GM03348 (cell line): ENCODE measurements around the gene FHAD1.
"Not testable (repeated sequence)": the region's sequence is repeated elsewhere in the genome, so short reads cannot be mapped to it uniquely, and the experiment has no call there.

Experiments used
- DNase-seq: peaks from one replicate; pipeline ENCODE4 v3.0.0; 2012; ENCODE audit warnings: low spot score

Gene FHAD1

DNA sequence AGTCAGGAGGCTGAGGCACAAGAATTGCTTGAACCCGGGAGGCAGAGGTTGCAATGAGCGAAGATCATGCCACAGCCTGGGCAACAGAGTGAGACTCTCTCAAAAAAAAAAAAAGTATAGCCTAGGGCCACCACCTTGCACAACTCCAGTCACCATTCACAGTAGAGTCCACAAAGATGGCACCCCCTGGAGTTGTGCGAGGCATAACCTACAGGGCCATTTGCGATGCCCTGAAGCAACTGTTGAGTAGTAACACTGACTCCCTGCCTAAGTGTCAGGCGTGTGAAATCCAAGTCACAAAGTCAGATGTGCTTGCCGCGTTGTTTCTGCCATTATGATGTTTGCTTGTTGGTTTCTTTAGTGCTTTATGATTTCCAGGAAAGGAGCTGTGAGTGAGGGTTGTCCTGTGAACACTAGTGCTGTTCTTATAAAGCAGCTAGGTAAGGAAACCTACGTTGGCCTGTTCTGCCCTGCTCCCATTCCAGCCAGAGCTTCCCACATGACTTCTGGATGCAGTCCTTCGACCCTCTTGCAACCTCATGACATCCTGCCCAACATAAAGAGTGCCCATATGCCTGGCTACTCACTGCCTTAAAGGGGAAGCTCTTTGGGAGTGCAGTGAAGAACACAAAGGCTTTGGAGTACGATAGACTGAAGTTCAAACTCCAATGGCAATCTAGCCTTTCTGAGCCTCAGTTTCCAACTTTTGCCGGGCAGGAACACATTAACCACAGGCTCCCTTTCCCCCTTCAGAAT, 29.8 kb downstream of the FHAD1 start:
- no peak for DNase-seq

DNA sequence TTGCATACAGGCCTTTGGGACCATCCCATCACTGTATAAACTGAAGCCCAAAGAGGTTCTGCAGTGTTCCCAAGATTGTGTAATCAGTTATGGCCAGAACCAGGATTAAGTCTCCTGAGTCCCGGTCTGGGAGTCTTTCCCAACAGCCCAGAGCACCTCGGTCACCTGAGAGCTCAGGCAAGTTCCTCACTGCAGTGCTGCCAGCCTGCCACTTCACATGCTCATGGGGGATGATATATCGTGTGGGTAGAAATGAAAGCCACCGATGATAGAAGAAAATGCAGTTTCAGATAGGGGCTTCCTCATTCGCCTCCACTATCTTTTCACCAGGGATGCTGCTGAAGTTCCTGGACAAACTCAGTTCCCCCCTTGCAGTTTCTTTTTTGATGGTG, 30.4 kb downstream of the FHAD1 start:
- DNase-seq, result no peak

DNA sequence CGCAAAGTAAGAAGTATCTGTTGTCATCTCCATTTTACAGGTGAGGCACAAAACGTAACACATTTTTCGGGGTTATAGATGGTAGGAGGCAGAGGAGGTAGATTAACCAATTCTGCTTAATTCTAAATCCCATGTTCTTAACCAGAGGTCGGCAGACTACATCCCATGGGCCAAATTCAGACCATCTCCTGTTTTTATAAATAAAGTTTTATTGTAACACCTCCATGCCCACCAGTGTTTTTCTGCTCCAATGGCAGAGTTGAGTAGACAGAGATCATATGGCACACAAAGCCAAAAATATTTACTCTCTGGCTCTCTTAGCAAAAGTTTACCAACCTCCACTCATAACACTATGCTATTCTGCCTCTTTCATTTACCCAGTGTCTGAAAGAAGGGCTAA, 30.9 kb downstream of the FHAD1 start:
- no peak for DNase-seq

DNA sequence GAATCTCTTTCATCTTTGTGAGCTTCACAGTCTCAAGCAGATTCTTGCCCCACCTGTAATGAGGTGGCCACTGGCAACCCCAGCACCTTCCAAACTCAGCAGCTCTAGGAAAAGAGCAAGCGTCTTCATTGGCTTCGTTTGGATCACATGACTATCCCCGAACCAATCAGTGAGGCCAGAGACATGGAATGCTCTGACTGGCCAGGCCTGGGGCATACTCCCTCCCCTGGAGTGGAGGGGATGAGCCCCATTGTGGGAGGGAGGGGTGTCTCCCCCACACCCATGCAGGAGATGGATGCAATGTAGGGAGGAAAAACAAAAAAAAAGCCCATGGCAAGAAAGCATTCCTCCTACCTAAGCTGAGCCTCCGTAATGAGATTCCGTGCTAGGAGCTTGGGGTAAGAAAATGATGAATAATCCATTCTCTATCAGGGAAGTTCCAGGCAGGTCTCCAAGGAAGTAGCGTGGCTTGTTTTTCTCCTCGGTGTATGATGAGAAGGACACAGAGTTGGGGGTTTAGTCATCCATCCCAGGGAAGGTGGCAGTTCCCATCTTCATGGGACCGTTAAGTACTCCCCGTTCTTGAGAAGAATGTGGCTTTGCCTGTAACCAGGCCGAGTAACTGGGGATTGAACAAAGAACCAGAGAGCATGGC, 32.7 kb downstream of the FHAD1 start:
- DNase-seq, result no peak

DNA sequence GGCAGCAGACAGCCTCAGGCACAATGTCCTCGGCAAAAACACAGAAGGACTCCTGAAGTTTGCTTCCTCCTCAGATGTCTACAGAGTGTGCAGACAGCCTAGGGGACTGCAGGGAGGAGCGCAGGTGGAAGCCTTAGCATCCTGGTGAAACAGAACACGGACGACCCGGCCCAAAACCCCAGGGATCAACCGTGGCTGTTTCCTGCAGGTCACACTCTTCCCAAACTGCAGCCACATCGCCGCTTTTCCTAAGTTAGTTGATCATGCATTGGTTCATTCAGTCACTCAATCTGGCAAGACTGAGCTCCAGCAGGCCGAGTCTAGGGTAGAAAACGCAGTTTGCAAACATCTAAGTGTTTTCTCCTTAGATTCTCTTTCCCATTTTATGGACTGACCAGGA, 33.4 kb downstream of the FHAD1 start:
- DNase-seq, result no peak

DNA sequence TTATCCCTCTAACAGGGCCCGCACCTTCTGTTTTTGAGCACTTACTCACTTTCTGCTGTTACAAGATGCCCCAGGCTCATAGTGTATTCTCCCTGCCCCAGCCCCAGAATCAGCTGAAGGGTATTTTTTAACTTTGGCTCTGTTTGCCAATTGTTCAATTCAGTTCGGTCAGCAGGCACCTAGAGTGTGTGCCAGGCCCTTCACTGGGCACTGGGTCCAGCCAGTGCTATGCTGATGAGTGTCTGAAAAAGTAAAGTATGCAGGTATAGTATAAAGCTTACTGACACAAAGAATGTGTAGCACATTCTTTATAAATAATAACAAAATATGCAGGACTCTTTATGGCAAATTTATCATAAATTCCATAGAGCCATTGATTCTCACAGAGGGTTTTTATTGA, 35.0 kb downstream of the FHAD1 start:
- no peak for DNase-seq

DNA sequence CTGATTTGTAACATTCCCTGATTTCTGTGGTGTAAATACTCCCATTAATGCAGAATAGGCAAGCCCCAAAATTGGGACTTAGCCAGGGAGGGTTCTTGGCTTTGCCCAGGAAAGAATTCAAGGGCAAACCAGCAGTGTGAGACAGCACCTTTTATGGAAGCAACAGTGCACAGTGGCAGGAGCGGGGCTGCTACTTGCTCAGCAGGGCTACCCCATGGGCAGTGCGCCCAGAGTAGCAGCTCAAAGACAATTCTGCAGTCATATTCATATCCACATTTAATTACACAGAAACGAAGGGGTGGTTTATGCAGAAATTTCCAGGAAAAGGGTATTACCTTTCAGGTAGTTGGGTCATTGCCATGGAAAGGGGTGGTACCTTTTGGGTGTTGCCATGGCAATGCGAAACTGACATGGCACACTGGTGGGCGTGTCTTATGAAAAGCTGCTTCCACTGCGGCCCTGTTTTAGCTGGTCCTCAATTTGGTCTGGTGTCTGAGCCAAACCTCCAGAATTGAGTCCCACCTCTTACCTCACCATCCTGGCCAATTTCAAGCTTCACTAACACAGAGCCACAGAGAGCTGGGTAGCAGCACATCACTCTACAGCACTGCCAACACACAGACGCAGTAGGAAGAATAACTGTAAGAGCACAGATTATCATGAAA, 35.9 kb downstream of the FHAD1 start:
- no peak for DNase-seq

DNA sequence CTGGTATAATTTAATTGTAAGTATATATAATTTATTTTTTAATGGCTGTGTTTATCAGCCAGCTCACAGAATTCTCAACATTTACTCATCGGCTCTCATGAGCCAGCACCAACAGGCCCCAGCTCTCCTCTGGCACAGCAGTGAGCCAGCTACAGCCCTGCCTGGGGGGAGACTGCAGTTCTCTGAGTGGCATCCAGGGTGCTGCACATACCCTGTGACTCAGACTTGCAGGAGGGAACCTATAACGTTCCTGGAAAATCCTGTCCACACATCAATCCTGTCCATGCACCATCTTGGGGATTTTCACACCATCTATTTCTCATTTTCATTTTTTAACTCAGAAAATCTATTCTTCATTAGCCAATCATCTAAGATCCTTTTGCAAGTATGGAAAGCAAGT, 36.5 kb downstream of the FHAD1 start:
- peak; percentile 27 for DNase-seq

DNA sequence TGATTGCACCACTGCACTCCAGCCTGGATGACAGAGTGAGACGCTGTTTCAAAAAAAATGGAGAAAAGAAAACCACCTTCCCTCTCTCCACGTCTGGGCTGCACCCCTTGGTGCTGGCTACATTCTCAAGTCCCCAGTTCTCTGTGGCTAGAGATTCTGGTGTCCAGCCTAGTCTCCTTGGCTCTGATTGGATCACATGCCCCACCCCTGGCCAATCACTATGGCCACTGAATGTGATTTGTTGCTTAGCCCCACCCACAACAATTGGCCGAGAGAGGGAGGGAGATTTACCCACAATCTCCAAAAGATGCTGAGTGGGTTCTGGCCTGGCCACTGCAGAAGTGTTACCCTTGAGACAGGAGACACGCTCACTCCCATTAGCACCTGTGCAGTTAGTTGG, 39.4 kb downstream of the FHAD1 start:
- no peak for DNase-seq

DNA sequence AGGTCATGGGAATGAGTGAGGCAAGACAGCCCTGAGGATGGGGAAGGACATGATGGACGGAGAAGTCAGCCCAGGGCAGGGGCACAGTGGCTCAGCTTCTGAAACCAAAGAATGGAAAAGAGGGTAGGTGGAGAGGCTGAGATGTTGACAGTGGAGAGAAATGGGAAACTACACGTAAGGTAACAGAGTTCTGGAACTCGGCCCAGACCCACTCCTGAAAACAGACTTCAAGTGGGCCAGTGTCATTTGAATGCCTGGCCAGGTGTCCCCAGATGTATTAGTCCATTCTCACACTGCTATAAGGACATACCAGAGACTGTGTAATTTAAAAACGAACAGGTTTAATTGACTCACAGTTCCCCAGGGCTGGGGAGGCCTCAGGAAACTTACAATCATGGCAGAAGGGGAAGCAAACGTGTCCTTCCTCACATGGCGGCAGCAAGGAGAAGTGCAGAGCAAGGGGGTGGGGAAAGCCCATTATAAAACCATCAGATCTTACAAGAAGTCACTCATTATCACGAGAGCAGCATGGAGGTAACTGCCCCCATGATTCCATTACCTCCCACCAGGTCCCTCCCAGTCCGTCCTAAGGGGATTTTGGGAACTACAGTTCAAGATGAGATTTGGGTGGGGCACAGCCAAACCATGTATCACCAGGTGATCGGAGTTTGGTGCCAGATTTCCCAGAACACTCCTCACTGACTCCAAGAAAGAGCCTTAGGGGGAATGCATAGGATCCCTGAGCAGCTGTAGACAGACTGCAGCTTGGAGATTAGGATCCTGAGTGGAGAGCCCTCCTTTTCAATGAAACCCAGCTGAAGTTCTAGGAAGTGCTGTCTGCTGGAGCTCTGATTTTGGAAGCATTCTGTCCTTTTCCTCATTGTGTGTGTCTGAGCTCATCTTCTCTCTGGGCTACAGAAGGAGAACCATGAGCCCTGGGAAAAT, 40.3 kb downstream of the FHAD1 start:
- DNase-seq, result no peak

DNA sequence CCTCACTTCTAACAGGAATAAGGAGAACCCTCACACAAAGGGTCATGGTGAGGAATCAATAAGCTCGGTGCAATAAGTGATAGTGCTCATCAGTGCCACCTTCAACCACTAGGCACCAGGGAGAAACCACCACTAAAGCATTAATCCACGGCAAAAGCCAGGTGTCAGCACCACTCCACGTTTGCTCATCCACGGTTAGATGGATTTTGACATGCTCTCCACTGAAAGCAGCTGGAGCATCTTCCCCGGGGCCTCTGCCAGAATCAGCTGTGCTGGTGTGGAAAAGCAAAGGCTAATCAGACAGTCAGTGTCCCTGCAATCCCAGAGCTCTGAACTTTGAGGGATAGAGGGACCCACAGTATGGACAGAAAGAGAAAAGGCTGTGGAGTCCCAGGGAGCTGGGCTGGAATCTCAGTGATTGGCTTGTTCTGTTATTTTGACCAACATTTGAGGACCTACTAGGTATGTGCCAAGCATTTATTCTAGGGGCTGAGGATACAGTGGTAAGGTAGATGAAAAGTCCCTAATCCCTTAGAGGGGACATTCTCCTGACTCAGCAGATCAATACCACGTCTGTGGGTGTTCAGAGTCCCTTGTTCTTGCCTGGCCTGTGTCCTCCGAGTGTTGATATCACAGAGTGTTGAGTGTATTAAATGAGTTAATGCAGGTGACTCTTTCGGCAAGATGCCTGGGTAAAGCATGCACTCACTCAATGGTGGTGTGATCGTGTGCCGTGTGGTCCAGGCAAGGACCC, 41.3 kb downstream of the FHAD1 start:
- no peak for DNase-seq

DNA sequence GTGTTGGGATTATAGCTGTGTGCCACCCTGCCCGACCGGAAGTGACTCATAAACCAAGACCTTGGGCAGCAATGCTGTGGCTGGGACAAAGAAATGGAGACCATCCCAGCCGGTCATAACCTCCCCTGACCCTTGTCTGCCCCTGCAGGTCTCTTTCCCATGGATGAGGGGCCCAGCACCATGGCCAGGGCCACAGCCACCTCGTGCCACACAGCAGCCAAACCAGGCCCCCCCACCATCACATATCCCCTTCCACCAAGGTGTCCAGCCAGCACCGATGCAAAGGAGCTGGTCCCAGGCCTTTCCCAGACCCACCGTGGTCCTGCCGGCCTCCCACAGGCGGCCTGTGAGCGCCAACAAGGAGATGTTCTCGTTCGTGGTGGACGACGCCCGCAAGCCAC, 42.2 kb downstream of the FHAD1 start:
- no peak for DNase-seq

DNA sequence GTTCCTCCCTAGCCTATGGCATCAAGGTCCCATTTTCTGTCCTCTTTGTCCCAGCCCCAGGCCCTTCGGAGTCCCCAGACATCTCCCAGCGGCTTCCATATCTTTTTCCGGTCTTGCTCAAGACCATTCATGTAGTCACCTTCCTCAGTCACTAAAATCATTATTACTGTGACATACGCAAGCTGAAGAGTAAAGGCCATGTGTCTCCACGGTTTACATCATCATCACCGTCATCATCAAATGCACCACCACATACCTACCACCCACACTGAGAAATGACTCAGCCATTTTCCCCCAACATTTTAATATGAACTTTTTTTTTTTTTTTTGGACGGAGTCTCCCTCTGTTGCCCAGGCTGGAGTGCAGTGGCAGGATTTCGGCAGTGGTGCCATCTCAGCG, 43.4 kb downstream of the FHAD1 start:
- DNase-seq, result no peak

DNA sequence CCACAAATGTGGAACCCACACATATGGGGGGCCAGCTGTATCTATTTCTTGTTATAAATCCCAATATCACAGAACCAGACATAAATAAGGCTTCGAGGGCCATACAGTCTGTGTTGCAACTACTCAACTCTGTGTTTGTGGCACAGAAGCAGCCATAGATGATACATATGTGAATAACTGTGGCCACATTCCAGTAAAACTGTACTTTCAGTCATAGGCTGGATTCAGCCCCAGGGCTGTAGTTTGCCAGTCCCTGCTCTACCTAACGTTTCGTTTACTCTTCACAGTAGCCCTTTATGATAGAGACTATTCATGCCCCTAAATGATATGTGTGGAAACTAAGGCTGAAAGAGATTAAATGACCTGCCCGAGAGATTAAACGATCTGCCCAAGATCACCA, 48.7 kb downstream of the FHAD1 start:
- DNase-seq, result no peak

DNA sequence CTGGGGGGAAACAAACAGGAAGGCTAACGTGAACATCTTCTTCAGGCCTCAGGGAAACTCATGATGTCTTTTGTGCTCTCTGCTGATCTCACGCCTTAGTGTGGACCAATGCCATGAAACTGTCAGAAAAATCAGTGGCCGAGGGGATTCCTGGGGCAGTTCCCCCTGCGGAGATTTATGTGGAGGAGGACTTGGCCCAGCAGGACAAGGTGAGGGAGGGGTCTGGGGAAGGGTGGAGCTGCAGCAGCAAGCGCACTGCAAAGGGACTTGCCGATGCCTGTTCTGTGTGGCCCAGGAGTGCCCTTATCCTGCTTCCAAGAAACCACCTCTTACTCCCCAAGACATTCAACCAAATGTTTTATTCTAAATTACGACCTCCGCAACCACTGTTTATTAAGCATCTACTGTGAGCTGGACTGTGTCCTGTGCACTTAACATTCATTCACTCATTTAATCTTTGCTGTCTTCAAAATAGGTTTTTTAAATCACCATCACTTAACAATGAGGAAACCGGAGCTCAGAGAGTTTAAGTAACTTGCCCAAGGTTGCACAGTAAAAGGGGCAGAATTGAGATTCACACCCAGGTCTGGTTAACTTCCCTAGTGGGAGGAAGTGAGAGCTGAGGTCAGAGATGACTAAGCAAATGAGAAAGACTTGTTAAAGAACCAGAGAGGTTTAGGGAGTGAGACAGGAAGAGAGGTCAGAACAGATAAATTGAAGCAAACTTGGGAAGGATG, 49.7 kb downstream of the FHAD1 start:
- no peak for DNase-seq

DNA sequence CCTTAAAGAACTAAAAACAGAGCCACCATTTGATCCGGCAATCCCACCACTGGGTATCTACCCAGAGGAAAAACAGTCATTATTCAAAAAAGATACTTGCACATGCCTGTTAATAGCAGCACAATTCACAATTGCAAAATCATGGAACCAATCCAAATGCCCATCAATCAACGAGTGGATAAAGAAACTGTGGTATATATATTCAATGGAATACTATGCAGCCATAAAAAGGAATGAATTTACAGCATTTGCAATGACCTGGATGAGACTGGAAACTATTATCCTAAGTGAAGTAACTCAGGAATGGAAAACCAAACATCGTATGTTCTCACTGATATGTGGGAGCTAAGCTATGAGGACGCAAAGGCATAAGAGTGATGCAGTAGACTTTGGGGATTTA, 51.0 kb downstream of the FHAD1 start:
- DNase-seq, result not testable (repeated sequence)

DNA sequence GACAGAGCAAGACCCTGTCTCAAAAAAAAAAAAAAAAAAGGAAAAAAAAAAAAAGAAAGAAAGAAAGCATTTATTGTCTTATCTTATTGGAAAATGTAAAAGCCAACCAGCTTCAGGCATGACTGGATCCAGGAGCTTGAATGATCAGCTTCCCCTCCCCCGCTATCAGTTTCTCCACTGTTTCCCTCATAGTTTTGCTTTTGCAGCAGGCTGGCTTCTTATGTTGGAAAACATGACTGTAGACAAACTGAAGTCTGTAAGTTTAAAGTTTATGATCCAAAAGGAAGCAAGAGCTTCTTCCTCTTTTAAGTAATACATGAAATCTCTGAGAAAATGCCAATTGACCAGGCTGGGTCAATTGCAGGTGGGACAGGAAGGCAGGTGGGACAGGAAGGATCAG, 52.2 kb downstream of the FHAD1 start:
- DNase-seq, result no peak

DNA sequence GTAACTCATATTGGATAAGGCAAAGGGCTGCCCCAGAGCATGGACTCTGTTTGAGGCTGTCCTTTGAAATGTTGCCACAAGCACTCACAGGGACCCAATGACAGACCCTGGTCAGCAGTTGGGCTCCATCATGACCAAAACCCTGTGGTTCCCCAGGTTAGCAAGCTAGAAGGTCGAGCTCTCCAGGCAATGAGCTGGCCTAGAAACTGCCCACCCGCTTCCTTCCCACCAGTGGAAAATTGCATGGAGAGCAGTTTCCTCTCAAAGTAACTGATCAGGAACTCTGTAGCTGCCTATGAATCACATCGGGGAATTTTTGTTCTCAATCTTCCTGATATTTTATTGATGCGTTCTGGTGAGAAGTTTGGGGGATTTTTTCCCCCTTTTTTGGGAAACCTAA, 52.8 kb downstream of the FHAD1 start:
- DNase-seq, result no peak

DNA sequence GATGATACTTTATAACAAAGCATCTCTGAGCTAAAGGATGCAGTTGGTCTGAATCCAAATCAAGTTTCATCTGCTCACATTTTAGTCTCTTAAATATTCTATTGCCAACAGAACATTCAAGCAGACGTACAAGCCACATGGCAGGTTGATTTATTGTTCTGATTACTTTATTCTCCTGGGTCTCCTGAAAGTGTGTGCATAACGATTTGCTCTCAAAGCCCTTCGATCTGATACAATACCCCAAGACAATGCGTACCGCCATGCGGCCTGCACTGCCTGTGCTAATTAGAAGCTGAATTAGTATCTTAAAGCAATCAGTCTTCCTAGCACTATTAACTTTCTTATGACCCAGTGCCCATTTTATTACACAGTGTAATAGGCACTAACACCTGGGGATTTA, 56.9 kb downstream of the FHAD1 start:
- DNase-seq, result no peak

DNA sequence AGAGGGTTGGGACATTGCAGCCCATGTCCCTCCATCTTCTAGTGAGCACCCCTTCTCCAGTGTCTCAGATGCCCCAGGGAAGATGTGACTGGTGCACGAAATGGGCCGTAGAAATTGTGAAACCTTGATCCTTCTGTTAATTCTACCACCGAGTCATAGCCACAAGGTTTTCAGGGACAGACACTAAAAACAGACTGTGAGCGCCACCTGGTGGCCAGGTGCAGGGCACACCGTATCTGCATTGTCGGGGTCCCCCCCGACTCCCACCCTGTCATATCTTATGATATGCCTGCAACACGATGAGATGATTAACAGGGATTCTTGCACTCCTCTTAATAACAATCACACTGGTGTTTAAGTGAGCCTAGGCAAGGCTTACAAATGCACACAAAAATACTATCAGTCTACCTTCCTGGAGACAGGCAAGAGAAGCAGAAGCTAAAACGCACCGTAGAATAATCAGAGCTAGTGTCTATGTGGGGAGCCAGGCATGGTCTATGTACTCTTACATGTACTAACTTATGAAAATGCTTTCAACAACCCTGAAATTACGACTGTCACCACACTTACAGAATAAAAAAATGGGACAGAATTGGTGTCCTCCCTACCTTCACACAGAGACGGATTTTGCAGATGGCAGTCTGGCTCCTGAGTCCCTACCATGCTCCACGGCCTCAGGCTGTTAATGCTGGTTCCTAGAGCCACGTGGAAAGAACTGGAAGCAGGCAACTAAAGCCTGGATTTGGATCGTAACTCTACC, 57.9 kb downstream of the FHAD1 start:
- peak; percentile 42 for DNase-seq
